ENCODE results near the gene ZSWIM9.

DNA sequence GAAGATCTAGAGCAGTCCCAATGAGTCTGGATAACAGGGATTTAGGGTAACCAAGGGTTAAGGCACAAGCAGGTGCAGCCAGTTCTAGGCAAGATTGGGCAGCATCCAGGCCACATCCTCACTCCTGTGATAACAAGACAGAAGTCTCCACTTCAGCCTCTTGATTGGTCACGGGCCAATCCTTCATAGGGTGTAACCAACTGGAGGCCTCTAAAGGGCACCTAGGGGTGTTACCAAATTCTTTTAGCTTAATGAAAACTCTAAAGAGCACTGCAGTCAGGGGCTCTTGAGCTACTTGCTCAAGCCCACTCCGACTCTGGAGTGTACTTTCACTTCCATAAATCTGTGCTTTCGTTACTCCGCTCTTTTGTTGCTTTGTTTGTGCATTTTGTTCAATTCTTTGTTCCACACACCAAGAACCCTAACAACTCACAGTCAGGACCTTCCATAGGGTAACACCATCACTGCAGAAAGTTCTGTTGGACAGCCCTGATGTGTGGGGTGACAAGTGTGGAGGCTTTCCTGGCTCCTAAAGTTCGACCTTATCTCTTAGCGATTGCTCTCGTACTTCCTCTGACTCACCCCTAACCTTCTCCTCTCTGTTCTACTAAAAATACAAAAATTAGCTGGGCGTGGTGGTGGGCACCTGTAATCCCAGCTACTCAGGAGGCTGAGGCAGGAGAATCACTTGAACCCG, 36.1 kb downstream of the ZSWIM9 start:
- TF ChIP-seq EZH2 (IDR thresholded peaks at IDR 0.05; ENCODE audit: borderline replicate concordance): no peak
- TF ChIP-seq, protein P1, sequence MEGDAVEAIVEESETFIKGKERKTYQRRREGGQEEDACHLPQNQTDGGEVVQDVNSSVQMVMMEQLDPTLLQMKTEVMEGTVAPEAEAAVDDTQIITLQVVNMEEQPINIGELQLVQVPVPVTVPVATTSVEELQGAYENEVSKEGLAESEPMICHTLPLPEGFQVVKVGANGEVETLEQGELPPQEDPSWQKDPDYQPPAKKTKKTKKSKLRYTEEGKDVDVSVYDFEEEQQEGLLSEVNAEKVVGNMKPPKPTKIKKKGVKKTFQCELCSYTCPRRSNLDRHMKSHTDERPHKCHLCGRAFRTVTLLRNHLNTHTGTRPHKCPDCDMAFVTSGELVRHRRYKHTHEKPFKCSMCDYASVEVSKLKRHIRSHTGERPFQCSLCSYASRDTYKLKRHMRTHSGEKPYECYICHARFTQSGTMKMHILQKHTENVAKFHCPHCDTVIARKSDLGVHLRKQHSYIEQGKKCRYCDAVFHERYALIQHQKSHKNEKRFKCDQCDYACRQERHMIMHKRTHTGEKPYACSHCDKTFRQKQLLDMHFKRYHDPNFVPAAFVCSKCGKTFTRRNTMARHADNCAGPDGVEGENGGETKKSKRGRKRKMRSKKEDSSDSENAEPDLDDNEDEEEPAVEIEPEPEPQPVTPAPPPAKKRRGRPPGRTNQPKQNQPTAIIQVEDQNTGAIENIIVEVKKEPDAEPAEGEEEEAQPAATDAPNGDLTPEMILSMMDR (IDR thresholded peaks at IDR 0.05; ENCODE audit: poor library complexity): no peak
